Spleen (tissue), 11 donors: ENCODE results near the gene MSI1. TPM values are rescaled to one million over a fixed set of nuclear protein-coding genes. Genes with fewer than 3 reads are reported as not detected.

Source experiments
- DNase-seq: peaks from one replicate; pipeline ENCODE4 v3.0.0-alpha.2; 2020
- H3K27ac ChIP-seq, 8 donors: fragments of 200-600 bp; sonication (generic) in 7 of 8; 1 replicate in 4 of 8; 2 replicates in 4 of 8; pipeline versions ENCODE4 v1.5.0 to v1.8.0; 2016 to 2021; ENCODE audit warnings: inconsistent platforms in 4 of 8, mild to moderate bottlenecking in 4 of 8, moderate library complexity in 1 of 8
- H3K27me3 ChIP-seq, 7 donors: fragments of 200-600 bp; sonication (generic) in 6 of 7; replicated peaks in 1 of 7; 1 replicate in 4 of 7; 2 replicates in 3 of 7; pipeline versions ENCODE4 v1.5.0 to v1.8.0; 2016 to 2021; ENCODE audit warnings: inconsistent platforms in 3 of 7, mild to moderate bottlenecking in 1 of 7
- H3K36me3 ChIP-seq, 6 donors: fragments of 200-600 bp; sonication (generic) in 5 of 6; 1 replicate in 4 of 6; 2 replicates in 2 of 6; pipeline versions ENCODE4 v1.5.0 to v1.8.0; 2016 to 2021; ENCODE audit warnings: inconsistent platforms in 2 of 6
- H3K4me1 ChIP-seq, 6 donors: fragments of 200-600 bp; sonication (generic) in 5 of 6; 1 replicate in 3 of 6; 2 replicates in 3 of 6; pipeline versions ENCODE4 v1.5.0 to v1.8.0; 2016 to 2021; ENCODE audit warnings: inconsistent platforms in 3 of 6
- H3K4me3 ChIP-seq, 8 donors: fragments of 200-600 bp; sonication (generic) in 7 of 8; 1 replicate in 4 of 8; 2 replicates in 4 of 8; pipeline versions ENCODE4 v1.5.0 to v1.8.0; 2016 to 2021; ENCODE audit warnings: inconsistent platforms in 4 of 8, mild to moderate bottlenecking in 4 of 8, moderate library complexity in 2 of 8
- H3K9me3 ChIP-seq, 8 donors: fragments of 200-600 bp; sonication (generic) in 7 of 8; 1 replicate in 4 of 8; 2 replicates in 4 of 8; pipeline versions ENCODE4 v1.5.0 to v1.8.0; 2016 to 2021; ENCODE audit warnings: inconsistent platforms in 4 of 8
- CTCF ChIP-seq, 11 experiments: fragments of 200-600 bp in 7 of 11; fragments of 450-650 bp in 4 of 11; sonication (generic) in 4 of 11; IDR thresholded peaks in 8 of 11; conservative IDR thresholded peaks in 3 of 11; 1 replicate in 7 of 11; 2 replicates in 4 of 11; pipeline versions ENCODE4 v1.4.0 to v1.8.0; 2016 to 2021; ENCODE audit warnings: antibody characterized with exemption in 11 of 11, inconsistent platforms in 4 of 11, mild to moderate bottlenecking in 1 of 11
- POLR2A ChIP-seq, 3 donors: fragments of 450-650 bp; IDR thresholded peaks; one replicate each; pipeline ENCODE4 v1.5.1; 2017; ENCODE audit warnings: antibody characterized with exemption in 3 of 3, mild to moderate bottlenecking in 1 of 3
- POLR2AphosphoS5 ChIP-seq, 3 donors: sonication (generic); formaldehyde crosslinking; IDR thresholded peaks; one replicate each; pipeline ENCODE4 v1.5.1; 2017; ENCODE audit warnings: antibody characterized with exemption in 3 of 3
- WGBS, 5 donors: extraction: QIAGEN DNeasy Blood & Tissue Kit in 3 of 5; methylation state at CpG; one replicate each; pipeline versions ENCODE4 v1.1.5 to v1.1.7; 2013 to 2018; 5-methylcytosine and 5-hydroxymethylcytosine counted together
- intact Hi-C: fragments of 100-400 bp; cut with DNase I; formaldehyde crosslinking; loops from one replicate; pipeline ENCODE4 v1.15.0; 2023; ENCODE audit warnings: low total_unique reads
- polyA plus RNA-seq, 3 donors: library from polyadenylated mRNA; stranded (reverse); fragments of 200-250 nt; gene quantifications; one replicate each; pipeline ENCODE4 v1.2.1, GENCODE V29; 2013
- total RNA-seq, 7 donors: library from RNA; depleted of rRNA in 3 of 7; stranded (reverse); fragments of >200 nt in 3 of 7; fragmentation: NEBNext Ultra II Directional in 4 of 7; extraction: Animal tissue kit (Norgen Biotek cat#: 25700) in 4 of 7; gene quantifications; one replicate each; pipeline versions ENCODE4 v1.1.0 to v1.2.1, GENCODE V29; 2016 to 2021
- donor health status: healthy with polysubstance abuse.
- donor health status: DM: no; HTN: no; CAD: no; lungs with moderate emphysema.
- donor health status: DM: no; HTN: no; CAD: no.
- donor health status: Bipolar disorder and iron deficiency.
- donor health status: healthy.
- donor health status: DM: no; HTN: no; CAD: no.
- donor health status: DM: yes; HTN: yes; CAD: no.

MSI1 gene
- total and polyA plus RNA-seq, 10 donors, result 0.02 to 0.35 (median 0.03) TPM; not detected in 7

GRCh38 chr12:120376934-120377572 lies 8.1 kb upstream of the MSI1 start:
- no peak for DNase-seq
- H3K36me3 ChIP-seq, result no peaks in the 10 kb centered on the region
- H3K27ac ChIP-seq, result no peak overlapping the region
- H3K9me3 ChIP-seq, result no peaks in the 10 kb centered on the region
- TF ChIP-seq POLR2AphosphoS5 (IDR thresholded peaks at IDR 0.05) (no peak), CTCF (IDR thresholded peaks at IDR 0.05 in 8 of 11, conservative IDR thresholded peaks at IDR 0.05 in 3 of 11) (no peak), POLR2A (IDR thresholded peaks at IDR 0.05) (no peak)
- peaks cover 0 to 84% (median 17%) of the 10 kb centered on the region in 7 donors for H3K27me3 ChIP-seq
- intact Hi-C loops, result no loop called here
- H3K4me3 ChIP-seq, result no peak overlapping the region
- no peaks in the 10 kb centered on the region for H3K4me1 ChIP-seq
- 38 to 55% (median 49%) methylated on average over 5 of the region's 5 CpGs for WGBS, 5 donors

GRCh38 chr12:120376416-120376815 lies 7.5 kb upstream of the MSI1 start:
- H3K9me3 ChIP-seq, result no peaks in the 10 kb centered on the region
- no peak overlapping the region for H3K4me3 ChIP-seq
- no peaks in the 10 kb centered on the region for H3K36me3 ChIP-seq
- no peak for TF ChIP-seq POLR2A (IDR thresholded peaks at IDR 0.05)
- no peak for TF ChIP-seq CTCF (IDR thresholded peaks at IDR 0.05 in 8 of 11, conservative IDR thresholded peaks at IDR 0.05 in 3 of 11)
- no peak for TF ChIP-seq POLR2AphosphoS5 (IDR thresholded peaks at IDR 0.05)
- H3K27ac ChIP-seq, result no peak overlapping the region
- no peak for DNase-seq
- WGBS, 5 donors, result 72 to 84% (median 83%) methylated on average over 5 of the region's 5 CpGs
- peaks cover 0 to 84% (median 23%) of the 10 kb centered on the region in 7 donors for H3K27me3 ChIP-seq
- intact Hi-C loops, result no loop called here
- H3K4me1 ChIP-seq, result no peaks in the 10 kb centered on the region

GRCh38 chr12:120376009-120376408 lies 7.0 kb upstream of the MSI1 start:
- intact Hi-C loops, result no loop called here
- Histone ChIP-seq H3K36me3 (no peaks in the 10 kb centered on the region), H3K4me1 (no peaks in the 10 kb centered on the region), H3K4me3 (no peak overlapping the region), H3K27ac (no peak overlapping the region), H3K9me3 (no peaks in the 10 kb centered on the region), H3K27me3 (peaks cover 0 to 84% (median 27%) of the 10 kb centered on the region in 7 donors)
- DNase-seq, result no peak
- WGBS, 5 donors, result 35 to 50% (median 38%) methylated on average over 2 of the region's 2 CpGs
- TF ChIP-seq POLR2A (IDR thresholded peaks at IDR 0.05) (no peak), POLR2AphosphoS5 (IDR thresholded peaks at IDR 0.05) (no peak), CTCF (IDR thresholded peaks at IDR 0.05 in 8 of 11, conservative IDR thresholded peaks at IDR 0.05 in 3 of 11) (no peak)

DNA sequence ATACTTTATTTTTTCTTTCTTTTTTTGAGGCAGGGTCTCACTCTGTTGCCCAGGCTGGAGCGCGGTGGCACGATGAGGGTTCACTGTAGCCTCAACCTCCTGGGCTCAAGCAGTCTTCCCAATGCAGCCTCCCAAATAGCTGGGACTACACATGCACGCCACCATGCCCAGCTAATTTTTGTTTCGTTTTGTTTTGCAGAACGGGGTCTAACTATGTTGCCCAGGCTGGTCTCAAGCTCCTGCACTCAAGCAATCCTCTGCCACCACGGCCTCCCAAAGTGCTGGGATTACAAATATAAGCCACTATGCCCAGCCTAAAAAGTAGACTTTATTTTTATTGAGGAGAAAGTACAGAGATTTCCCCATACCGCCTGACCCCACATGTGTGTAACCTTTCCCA lies 4.7 kb upstream of the MSI1 start:
- H3K4me1 ChIP-seq, result peaks cover 0 to 10% (median 8%) of the 10 kb centered on the region in 6 donors
- H3K9me3 ChIP-seq, result no peaks in the 10 kb centered on the region
- no peaks in the 10 kb centered on the region for H3K36me3 ChIP-seq
- intact Hi-C loops, result no loop called here
- H3K27ac ChIP-seq, result no peak overlapping the region
- H3K4me3 ChIP-seq, result no peak overlapping the region
- DNase-seq, result no peak
- TF ChIP-seq POLR2A (IDR thresholded peaks at IDR 0.05) (no peak), POLR2AphosphoS5 (IDR thresholded peaks at IDR 0.05) (no peak), CTCF (IDR thresholded peaks at IDR 0.05 in 8 of 11, conservative IDR thresholded peaks at IDR 0.05 in 3 of 11) (no peak)
- peaks cover 0 to 99% (median 46%) of the 10 kb centered on the region in 7 donors for H3K27me3 ChIP-seq
- WGBS, 5 donors, result 87 to 94% (median 89%) methylated on average over 8 of the region's 8 CpGs
